Activated CD4-positive, CD25-positive, alpha-beta regulatory T cell (primary cell): Measurements from ENCODE around the gene PCK2.

Experiments used
- DNase-seq, 4 experiments: peaks; one replicate each; lab custom pipeline; 2025; lab: John Stamatoyannopoulos, UW

PCK2 gene

DNA sequence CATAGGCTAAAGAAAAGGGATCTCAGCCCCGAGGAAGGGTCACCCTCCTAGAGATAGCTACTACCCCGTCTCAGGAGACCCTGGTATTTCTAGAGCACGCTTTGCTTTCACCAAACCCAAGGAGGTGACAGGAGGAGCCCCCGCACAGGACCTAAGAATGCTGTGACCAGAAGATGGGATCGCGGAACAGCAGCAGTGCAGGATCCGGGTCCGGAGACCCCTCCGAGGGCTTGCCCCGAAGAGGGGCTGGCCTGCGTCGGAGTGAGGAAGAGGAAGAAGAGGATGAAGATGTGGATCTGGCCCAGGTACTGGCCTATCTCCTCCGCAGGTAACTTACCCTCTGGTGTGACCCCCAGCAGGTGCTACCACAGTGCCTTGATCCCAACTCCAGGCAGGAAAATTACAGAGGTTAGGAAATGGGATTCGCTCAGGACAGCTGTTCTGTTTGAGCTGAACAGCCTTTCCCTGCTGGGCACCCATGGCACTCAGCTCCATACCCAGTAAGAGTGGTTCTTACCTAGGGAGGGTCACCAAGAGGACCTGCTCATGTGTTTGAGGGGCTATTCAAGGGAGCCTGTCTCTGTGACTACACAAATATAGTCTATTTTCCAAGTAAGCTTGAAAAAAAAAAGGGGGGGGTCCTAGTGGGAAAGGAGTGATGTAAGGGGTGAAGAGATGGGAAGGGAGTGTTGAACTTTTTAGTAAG lies 21.5 kb downstream of the PCK2 start:
- no peak for DNase-seq

DNA sequence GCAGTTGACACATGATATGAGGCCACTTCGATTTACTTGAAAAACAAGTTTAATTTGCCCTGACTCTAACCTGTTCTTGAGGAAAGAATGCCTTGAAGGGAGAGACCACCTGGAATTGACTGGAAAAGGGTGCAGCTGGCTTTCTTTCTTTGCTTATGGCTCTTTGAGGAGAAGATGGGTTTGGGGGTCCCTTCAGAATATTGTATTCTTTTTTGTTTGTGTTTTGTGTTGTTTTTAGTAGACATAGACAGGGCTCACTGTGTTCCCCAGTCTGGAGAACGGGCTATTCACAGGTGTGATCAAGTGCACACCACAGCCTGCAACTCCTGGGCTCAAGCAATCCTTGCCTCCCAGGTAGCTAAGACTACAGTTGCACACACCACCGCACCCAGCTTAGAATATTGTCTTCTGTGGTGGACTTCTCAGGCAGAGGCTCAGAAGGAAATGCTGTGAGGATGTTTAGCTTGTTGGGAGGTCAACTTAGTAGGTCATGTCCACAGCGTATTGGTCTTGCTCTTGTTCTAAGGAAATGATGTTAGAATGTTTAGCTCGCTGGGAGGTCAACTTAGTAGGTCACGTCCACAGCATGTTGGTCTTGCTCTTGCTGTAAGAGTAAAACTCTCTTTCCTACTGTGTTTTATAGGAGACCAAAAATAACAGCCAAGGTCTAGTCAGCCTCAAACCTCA lies 22.2 kb downstream of the PCK2 start:
- DNase-seq: no peak

DNA sequence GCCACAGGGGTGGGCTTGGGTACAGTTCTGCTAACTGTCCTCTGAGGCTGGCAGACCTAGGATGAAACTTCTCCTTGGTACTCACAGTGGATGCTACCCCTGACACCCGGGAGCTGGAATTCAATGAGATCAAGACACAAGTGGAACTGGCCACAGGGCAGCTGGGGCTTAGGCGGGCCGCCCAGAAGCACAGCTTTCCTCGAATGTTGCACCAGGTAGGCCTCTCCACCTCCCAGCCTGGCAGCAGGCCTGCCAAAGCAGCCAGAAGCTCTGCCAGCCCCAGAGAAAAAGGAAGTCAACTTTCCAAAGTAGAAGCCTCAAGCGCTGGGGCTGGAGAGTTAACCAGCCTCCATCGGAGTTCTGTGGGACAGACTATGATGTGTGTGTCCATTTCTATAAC lies 23.1 kb downstream of the PCK2 start:
- DNase-seq: no peak

DNA sequence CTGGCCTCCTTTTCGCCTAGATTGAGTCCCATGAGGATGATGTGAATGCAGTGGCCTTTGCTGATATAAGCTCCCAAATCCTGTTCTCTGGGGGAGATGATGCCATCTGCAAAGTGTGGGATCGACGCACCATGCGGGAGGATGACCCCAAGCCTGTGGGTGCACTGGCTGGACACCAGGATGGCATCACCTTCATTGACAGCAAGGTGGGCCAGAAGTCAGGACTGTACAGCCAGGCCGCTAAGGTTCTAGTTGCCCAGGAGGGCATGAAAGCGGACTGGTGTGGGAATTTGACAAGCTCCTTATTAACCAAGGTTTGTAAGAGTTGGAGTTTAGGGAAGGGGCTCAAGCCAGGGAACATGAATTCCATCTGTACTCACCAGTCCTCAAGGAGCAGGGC lies 25.6 kb downstream of the PCK2 start:
- no peak for DNase-seq

GRCh38 chr14:24121210-24121609 lies 27.1 kb downstream of the PCK2 start:
- DNase-seq: no peak

- no peak for DNase-seq
Measured at GRCh38 chr14:24122416-24122815, 28.3 kb downstream of the PCK2 start.

DNA sequence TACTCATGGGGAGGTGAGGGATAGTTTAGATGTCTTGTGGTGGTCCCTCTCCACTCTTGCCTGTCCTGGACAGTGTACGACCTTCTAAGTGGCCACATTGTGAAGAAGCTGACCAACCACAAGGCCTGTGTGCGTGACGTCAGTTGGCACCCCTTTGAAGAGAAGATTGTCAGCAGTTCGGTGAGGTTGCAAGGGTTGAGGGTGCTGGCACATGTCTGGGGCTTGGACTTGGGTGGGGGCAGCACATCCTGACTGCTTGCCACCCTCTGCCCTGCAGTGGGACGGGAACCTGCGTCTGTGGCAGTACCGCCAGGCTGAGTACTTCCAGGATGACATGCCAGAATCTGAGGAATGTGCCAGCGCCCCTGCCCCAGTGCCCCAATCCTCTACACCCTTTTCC lies 28.8 kb downstream of the PCK2 start:
- DNase-seq: no peak

- no peak for DNase-seq
Measured at GRCh38 chr14:24123424-24124417, 29.6 kb downstream of the PCK2 start.

DNA sequence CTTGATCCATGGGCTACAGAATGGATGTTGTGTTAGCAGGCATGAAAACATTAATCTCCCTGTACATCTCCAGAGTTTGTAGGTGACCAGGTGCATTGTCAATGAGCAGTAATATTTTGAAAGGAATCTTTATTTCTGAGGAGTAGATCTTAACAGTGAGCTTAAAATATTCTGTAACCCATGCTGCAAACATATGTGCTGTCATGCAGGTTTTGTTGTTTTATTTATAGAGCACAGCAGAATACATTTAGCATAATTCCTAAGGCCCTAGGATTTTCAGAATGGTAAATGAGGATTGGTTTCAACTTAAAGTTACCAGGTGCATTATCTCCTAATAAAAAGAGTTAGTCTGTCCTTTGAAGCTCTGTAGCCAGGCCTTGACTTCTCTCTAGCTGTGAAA lies 32.8 kb downstream of the PCK2 start:
- no peak for DNase-seq

DNA sequence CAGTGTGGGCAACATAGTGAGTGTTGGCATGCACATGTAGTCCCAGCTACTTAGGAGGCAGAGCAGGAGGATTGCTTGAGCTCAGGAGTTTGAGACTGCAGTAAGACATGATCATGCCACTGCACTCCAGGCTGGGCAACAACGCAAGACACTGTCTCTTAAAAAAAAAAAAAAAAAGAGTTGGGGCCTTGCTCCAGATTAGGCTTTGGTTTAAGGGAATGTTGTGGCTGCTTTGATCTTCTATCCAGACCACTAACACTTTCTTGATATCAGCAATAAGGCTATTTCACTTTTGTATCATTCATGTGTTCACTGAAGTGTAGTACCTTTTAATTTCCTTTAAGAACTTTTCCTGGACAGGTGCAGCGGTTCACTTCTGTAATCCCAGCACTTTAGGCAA lies 33.6 kb downstream of the PCK2 start:
- no peak for DNase-seq

- no peak for DNase-seq
Measured at GRCh38 chr14:24129410-24129998, 35.4 kb downstream of the PCK2 start.

GRCh38 chr14:24130380-24130716 lies 36.2 kb downstream of the PCK2 start, which contains the start of gene FITM1:
Gene FITM1 (plus strand): TSS chr14:24130659. CDS start chr14:24131564, 905 bp downstream.
- no peak for DNase-seq

DNA sequence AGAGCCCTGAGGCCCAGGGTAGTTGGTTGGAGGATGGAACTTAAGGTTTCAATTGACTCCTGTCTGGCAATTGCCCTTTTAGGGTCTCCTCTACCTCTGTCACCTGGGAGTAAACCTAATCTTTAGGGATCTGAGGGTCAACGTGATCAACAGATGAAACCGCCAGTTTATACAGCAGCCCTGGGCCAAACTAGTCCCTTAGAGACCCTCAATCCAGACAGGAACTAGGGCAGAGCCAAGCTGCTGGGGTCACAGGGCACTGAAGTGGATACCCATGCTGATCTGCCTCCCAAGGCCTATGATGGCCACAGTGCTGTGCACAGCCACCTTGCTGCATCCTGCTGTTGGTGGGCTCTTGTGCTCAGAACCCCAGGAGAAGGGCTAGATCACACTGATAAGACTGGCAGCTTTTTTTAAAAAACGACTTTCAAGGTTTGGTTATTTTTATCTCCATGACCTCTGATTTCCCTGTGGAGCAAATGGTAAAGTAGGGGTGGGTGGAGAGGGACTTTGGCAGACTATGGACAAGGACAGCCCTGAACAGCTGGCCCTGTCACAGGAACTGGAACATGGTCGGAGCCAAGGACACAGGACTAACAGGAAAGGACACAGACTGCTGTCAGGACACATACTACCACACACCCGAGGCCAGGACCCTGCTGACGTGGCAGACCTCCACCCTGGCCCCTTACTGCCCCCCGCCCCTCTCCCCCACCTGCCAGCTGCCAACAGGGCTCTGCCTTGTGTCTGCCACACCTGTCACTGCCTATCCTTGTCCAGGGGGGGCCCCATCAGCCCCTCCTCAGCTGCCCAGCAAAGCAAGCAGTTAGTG lies 36.8 kb downstream of the PCK2 start:
- no peak for DNase-seq

DNA sequence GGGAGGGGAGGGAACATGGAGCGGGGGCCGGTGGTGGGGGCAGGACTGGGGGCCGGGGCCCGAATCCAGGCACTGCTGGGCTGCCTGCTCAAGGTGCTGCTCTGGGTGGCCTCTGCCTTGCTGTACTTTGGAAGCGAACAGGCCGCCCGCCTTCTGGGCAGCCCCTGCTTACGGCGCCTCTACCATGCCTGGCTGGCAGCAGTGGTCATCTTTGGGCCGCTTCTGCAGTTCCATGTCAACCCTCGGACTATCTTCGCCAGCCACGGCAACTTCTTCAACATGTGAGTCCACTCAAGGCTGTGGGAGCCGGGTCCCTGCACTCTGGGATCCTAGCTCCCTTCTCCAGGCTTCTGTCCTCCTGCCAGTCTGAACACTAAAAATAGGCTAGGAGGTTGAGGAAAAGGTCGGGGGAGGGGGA lies 37.4 kb downstream of the PCK2 start:
- no peak for DNase-seq

DNA sequence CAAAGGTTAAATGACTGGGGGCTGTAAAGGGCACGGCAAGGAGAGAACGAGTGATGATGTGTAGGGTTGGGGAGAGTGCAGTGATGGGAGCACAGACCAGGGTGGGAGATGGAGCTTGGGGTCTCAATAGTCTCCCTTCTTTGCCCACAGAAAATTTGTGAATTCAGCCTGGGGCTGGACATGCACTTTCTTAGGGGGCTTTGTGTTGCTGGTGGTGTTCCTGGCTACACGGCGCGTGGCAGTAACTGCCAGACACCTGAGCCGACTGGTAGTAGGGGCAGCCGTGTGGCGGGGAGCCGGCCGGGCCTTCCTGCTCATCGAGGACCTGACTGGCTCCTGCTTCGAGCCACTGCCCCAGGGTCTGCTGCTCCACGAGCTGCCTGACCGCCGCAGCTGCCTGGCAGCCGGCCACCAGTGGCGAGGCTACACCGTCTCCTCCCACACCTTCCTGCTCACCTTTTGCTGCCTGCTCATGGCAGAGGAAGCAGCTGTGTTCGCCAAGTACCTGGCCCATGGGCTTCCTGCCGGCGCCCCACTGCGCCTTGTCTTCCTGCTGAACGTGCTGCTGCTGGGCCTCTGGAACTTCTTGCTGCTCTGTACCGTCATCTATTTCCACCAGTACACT lies 38.1 kb downstream of the PCK2 start:
- peak in 2 of 4 experiments; percentile 11 to 17 for DNase-seq

- DNase-seq: no peak
Measured at GRCh38 chr14:24132976-24133375, 38.9 kb downstream of the PCK2 start.

- DNase-seq: no peak
Measured at GRCh38 chr14:24133735-24134134, 39.6 kb downstream of the PCK2 start.

GRCh38 chr14:24135584-24135833 lies 41.4 kb downstream of the PCK2 start:
- DNase-seq: no peak

DNA sequence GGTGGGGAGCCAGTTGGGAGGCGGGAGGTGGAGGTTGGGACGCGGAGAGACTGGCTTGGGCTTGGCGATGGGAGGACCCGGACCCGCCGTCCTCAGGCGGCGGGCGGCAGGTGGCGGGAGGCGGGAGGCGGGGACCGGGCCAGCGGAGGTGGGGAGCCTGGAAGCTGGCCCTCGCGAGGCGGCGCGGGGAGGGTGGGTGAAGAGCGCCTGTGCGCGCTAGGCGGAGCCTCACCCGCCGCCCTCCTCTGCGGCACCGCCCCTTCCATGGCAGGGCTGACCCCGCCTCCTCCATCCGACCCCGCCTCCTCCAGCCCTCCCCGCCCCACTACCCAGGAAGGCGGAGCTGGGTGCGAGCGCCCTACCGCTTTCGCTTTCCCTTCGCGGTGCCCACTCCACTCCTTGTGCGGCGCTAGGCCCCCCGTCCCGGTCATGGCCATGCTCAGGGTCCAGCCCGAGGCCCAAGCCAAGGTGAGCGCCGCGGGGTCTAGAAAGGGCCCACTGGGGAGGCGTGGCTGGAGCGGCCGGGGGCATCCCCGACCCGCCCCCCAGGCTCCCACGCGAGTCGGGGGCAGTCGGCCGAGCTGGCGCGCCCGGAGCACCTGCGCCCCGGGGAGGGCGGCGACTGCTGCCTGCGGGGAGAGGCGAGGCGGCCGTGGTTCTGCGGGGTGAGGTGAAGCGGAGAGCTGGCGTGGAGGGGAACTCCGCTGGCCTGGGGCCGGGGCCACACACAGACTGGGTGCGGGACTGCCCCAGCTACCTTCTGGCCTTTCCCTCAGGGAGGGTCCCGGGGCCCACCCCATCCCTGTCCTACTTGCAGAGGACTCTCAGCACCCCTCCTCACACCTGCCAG lies 41.9 kb downstream of the PCK2 start, which contains the start of gene PSME1:
PSME1 (plus strand) TSS at position 361 of the 850 bp plus-strand sequence; CDS start at position 430, 69 bp downstream.
- DNase-seq: peak; percentile 89 to 92 (median 91)
